Nephron progenitor cell (in vitro differentiated cells): Measurements from ENCODE around the gene ABITRAM.
"Not testable (repeated sequence)": the region's sequence is repeated elsewhere in the genome, so short reads cannot be mapped to it uniquely, and the experiment has no call there.

ENCODE experiments used
- DNase-seq: peaks from one replicate; pipeline ENCODE4 v3.0.0; 2021
- H3K27ac Mint-ChIP-seq: 2 replicates; pipeline ENCODE4 v1.8.0; 2021; ENCODE audit warnings: mild to moderate bottlenecking, moderate library complexity, mixed read lengths
- H3K27me3 Mint-ChIP-seq: 2 replicates; pipeline ENCODE4 v1.8.0; 2021; ENCODE audit warnings: mild to moderate bottlenecking, low read depth, mixed read lengths; ENCODE audit not compliant: poor library complexity
- H3K36me3 Mint-ChIP-seq: 2 replicates; pipeline ENCODE4 v1.8.0; 2021; ENCODE audit warnings: low read depth, mixed read lengths
- H3K4me1 Mint-ChIP-seq: 2 replicates; pipeline ENCODE4 v1.8.0; 2021; ENCODE audit warnings: mixed read lengths
- H3K4me3 Mint-ChIP-seq: 2 replicates; pipeline ENCODE4 v1.8.0; 2021; ENCODE audit warnings: mild to moderate bottlenecking, moderate library complexity, mixed read lengths
- H3K9me3 Mint-ChIP-seq: 2 replicates; pipeline ENCODE4 v1.8.0; 2021; ENCODE audit warnings: mild to moderate bottlenecking, moderate library complexity, mixed read lengths
- CTCF ChIP-seq: fragments of 200-600 bp; sonication (generic); IDR thresholded peaks from 2 replicates; pipeline ENCODE4 v1.5.0; 2021; ENCODE audit warnings: antibody characterized with exemption

The ABITRAM gene

GRCh38 chr9:108960331-108960730 lies 26.1 kb downstream of the ABITRAM start:
- Mint-ChIP-seq H3K4me3 (no peak overlapping the region), H3K4me1 (peaks cover 16% of the 10 kb centered on the region), H3K27me3 (no peaks in the 10 kb centered on the region), H3K9me3 (no peaks in the 10 kb centered on the region), H3K27ac (no peak overlapping the region), H3K36me3 (peaks cover 6% of the 10 kb centered on the region)
- DNase-seq: no peak
- no peak for TF ChIP-seq CTCF

- H3K27me3 Mint-ChIP-seq: no peaks in the 10 kb centered on the region
- no peaks in the 10 kb centered on the region for H3K9me3 Mint-ChIP-seq
- no peak for DNase-seq
- peaks cover 11% of the 10 kb centered on the region for H3K36me3 Mint-ChIP-seq
- TF ChIP-seq CTCF: no peak
- H3K4me1 Mint-ChIP-seq: peaks cover 12% of the 10 kb centered on the region
- no peak overlapping the region for H3K27ac Mint-ChIP-seq
- H3K4me3 Mint-ChIP-seq: no peak overlapping the region
These were observed 27.0 kb downstream of the ABITRAM start for GRCh38 chr9:108961151-108961550.

GRCh38 chr9:108963459-108964143 lies 29.4 kb downstream of the ABITRAM start:
- Mint-ChIP-seq H3K9me3 (no peaks in the 10 kb centered on the region), H3K36me3 (peaks cover 11% of the 10 kb centered on the region), H3K4me3 (no peak overlapping the region), H3K27me3 (no peaks in the 10 kb centered on the region), H3K4me1 (no peaks in the 10 kb centered on the region), H3K27ac (peak overlapping the region; percentile 42)
- DNase-seq: no peak
- TF ChIP-seq CTCF: no peak

DNA sequence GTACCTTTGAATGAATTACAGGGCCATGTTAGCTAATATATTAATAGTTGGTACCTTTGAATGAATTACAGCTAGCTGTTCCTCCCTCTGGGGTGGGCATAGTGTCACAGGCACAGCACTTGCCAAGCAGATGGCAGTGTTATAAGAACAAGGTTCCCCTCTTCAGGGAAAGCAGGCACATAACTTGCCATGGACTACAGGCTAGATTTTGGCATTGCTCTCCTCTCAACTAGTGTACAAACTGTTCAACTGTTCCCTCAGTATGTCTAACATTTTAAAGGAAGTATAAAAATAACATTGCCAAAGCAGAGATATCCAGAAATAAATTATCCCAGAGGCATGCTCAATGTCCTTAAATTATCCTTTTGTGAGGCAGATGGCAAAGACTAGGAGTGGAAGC lies 33.7 kb downstream of the ABITRAM start:
- H3K4me3 Mint-ChIP-seq: no peak overlapping the region
- no peak for DNase-seq
- H3K27ac Mint-ChIP-seq: no peak overlapping the region
- no peak for TF ChIP-seq CTCF
- H3K36me3 Mint-ChIP-seq: peaks cover 37% of the 10 kb centered on the region
- H3K9me3 Mint-ChIP-seq: peaks cover 15% of the 10 kb centered on the region
- H3K4me1 Mint-ChIP-seq: no peaks in the 10 kb centered on the region
- H3K27me3 Mint-ChIP-seq: no peaks in the 10 kb centered on the region

DNA sequence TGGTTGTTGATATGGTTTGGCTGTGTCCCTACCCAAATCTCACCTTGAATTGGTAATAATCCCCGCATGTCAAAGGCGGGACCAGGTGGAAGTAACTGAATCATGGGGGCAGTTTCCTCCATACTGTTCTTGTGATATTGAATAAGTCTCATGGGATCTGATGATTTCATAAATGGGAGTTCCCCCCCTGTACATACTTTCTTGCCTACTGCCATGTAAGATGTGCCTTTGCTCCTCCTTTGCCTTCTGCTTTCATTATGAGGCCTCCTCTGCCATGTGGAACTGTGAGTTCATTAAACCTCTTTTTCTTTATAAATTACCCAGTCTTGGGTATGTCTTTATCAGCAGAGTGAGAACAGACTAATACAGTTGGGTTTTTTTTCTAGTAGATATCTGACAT lies 37.2 kb downstream of the ABITRAM start:
- H3K27me3 Mint-ChIP-seq, H3K27ac Mint-ChIP-seq, H3K4me3 Mint-ChIP-seq, DNase-seq: not testable (repeated sequence)
- peaks cover 15% of the 10 kb centered on the region for H3K9me3 Mint-ChIP-seq
- peaks cover 49% of the 10 kb centered on the region for H3K36me3 Mint-ChIP-seq
- peaks cover 12% of the 10 kb centered on the region for H3K4me1 Mint-ChIP-seq

DNA sequence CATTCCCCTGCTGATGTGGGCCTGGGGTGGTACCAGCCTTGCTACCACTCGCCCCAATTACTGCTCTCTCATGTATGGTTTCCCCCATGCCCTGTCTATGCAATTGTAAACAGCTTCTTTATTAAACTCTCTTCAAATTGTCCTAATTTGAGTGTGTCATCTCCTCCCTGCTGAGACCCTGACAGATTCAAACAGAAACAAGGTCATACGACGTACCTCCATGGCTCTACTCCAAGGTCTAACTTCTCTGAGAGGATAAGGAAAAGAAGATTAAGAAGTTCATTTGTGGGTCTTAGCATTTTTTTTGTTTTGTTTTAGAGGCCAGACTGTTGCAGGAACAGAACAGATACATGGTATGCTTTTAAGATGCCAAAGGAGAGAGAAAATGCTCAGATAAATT lies 38.0 kb downstream of the ABITRAM start:
- H3K36me3 Mint-ChIP-seq: peaks cover 49% of the 10 kb centered on the region
- H3K27ac Mint-ChIP-seq: peak overlapping the region; percentile 6
- peaks cover 15% of the 10 kb centered on the region for H3K9me3 Mint-ChIP-seq
- H3K4me1 Mint-ChIP-seq: peaks cover 12% of the 10 kb centered on the region
- TF ChIP-seq CTCF: no peak
- H3K27me3 Mint-ChIP-seq: no peaks in the 10 kb centered on the region
- H3K4me3 Mint-ChIP-seq: no peak overlapping the region
- no peak for DNase-seq
